Right cardiac atrium (tissue), 5 donors: ENCODE data around the gene DTHD1. TPM values are rescaled to one million over a fixed set of nuclear protein-coding genes. Genes with fewer than 3 reads are reported as not detected.
A peak's percentile ranks its signal among the peaks of the same experiment; 100 is the strongest.

Experiments
- ATAC-seq, 2 donors: fragments of 200-7000 bp; cut with Tn5 transposase; one replicate each; pipeline versions ENCODE4 v1.8.0 to v1.9.1; 2020; ENCODE audit warnings: moderate library complexity in 2 of 2, mild to moderate bottlenecking in 1 of 2
- DNase-seq, 3 donors: peaks; one replicate each; pipeline ENCODE4 v3.0.0-alpha.2; 2020
- H3K27ac ChIP-seq: one replicate; pipeline ENCODE4 v1.5.1; 2013; ENCODE audit warnings: mild to moderate bottlenecking, low read length, control low read depth, moderate library complexity
- H3K27me3 ChIP-seq: one replicate; pipeline ENCODE4 v1.6.1; 2013; ENCODE audit not compliant: control insufficient read depth, insufficient read depth
- H3K4me1 ChIP-seq: one replicate; pipeline ENCODE4 v1.6.1; 2013; ENCODE audit warnings: low read length; ENCODE audit not compliant: control insufficient read depth, insufficient read depth
- H3K4me3 ChIP-seq: one replicate; pipeline ENCODE4 v1.5.1; 2013; ENCODE audit warnings: low read length, control low read depth
- H3K9me3 ChIP-seq: one replicate; pipeline ENCODE4 v1.6.1; 2013; ENCODE audit warnings: low read length; ENCODE audit not compliant: control insufficient read depth
- WGBS: extraction: QIAGEN DNeasy Blood & Tissue Kit; methylation state at CpG from one replicate; pipeline ENCODE4 v1.1.7; 2013; 5-methylcytosine and 5-hydroxymethylcytosine counted together
- intact Hi-C, 4 donors: fragments of 100-400 bp; cut with DNase I; formaldehyde crosslinking; loops; one replicate each; pipeline versions ENCODE4 v1.11.0 to v1.14.0; 2022 to 2023
- polyA plus RNA-seq: library from polyadenylated mRNA; stranded (reverse); fragments of 200-250 nt; gene quantifications from one replicate; pipeline ENCODE4 v1.2.3, GENCODE V29; 2013
- total RNA-seq, 4 donors: library from RNA; stranded (reverse); fragmentation: NEBNext Ultra II Directional; extraction: Animal tissue kit (Norgen Biotek cat#: 25700); gene quantifications; one replicate each; pipeline ENCODE4 v1.2.1, GENCODE V29; 2021
- donor health status: healthy with polysubstance abuse.
- donor health status: DM: no; HTN: yes; CAD: no.
- donor health status: DM: no; HTN: no; CAD: no.
- donor health status: DM: no; HTN: yes; CAD: no; lungs with severe emphysema.
- donor health status: DM: yes; HTN: yes; CAD: no.

DTHD1 gene
- total and polyA plus RNA-seq, 5 donors: 0.02 to 0.39 (median 0.09) TPM; not detected in 2

DNA sequence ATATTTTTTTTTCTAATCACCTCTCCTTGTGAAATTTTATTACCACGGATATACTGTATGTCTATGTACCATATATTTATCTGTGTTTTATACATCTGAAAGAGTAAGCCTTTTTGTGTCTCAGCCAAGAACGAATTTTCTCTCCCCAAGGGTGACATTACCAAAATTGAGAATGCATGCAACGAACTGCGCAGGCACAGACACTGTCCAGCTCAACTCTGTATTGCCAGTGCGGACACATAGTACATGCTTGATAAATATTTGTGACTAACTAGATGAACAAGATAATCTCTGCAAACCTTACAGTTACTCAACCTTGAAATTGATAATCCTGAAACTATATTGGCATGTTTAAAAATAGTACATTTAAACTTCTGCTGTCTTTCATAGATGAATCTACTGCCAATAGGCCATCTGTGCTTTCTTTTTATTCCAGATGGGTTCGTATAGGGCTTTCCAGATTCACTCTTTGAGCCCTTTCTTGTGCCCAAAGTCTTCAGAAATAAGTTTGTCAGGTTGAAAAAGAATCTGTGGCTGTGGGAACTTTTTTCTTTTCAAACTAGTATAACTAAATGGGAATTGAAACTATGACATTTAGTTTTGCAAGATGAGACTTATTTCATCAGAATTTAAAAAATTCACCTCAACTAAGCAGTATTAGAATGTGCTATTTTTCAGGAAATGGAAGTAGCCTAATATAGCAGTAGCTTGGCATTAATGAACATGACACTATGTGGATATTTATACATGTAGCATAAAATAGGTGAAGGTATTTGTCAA, 38.9 kb downstream of the DTHD1 start:
- 80% methylated on average over 6 of the region's 6 CpGs for WGBS
- no peaks in the 10 kb centered on the region for H3K9me3 ChIP-seq
- H3K27me3 ChIP-seq: no peaks in the 10 kb centered on the region
- intact Hi-C loops: no loop called here
- no peak for DNase-seq
- no peak overlapping the region for H3K4me3 ChIP-seq
- no peak for ATAC-seq
- no peak overlapping the region for H3K27ac ChIP-seq
- H3K4me1 ChIP-seq: no peaks in the 10 kb centered on the region

DNA sequence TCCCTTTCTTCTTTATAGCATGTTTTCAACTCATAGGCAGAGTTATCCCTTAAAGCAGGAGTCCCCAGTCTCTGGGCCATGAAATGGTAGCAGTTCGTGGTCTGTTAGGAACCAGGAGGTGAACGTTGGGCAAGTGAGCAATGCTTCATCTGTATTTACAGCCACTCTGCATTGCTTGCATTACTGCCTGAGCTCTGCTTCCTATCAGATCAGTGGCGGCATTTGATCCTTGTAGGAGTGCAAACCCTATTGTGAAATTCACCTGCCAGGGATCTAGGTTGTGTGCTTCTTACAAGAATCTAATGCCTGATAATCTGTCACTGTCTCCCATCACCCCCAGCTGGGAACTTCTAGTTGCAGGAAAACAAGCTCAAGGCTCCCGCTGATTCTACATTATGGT, 39.8 kb downstream of the DTHD1 start:
- no peak for DNase-seq
- intact Hi-C loops: no loop called here
- 56% methylated on average over 4 of the region's 4 CpGs for WGBS

DNA sequence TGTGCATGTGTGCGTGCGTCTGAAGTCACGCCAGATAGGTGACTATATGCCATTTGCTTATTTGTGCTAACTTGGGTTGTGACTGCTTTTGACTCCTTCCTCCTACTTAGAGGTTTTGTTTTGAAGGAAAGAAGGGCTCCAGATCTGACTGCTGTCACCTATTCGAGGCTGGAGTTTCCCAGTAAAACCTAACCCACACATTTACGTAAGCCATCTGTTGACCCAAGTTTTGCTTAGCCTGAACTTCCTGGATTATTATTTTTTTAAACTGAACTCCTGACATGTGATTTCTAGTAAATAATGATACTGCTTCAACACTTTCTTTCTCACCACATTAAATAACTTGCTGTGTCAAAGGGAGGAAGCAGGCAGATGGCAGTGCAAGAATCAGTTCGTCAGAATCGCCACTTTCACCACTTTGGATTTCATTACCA, 41.5 kb downstream of the DTHD1 start:
- Histone ChIP-seq H3K4me1 (no peaks in the 10 kb centered on the region), H3K27ac (no peak overlapping the region), H3K4me3 (no peak overlapping the region), H3K9me3 (no peaks in the 10 kb centered on the region), H3K27me3 (no peaks in the 10 kb centered on the region)
- intact Hi-C loops: no loop called here
- DNase-seq (no peak), ATAC-seq (peak in 1 of 2 donors; percentile 44)
- 54% methylated on average over 7 of the region's 7 CpGs for WGBS

More for the DNA sequence above, 39.8 kb downstream of the DTHD1 start:
- H3K4me1 ChIP-seq: no peaks in the 10 kb centered on the region
- no peak overlapping the region for H3K27ac ChIP-seq
- H3K4me3 ChIP-seq: no peak overlapping the region
- ATAC-seq: no peak
- H3K27me3 ChIP-seq: no peaks in the 10 kb centered on the region
- no peaks in the 10 kb centered on the region for H3K9me3 ChIP-seq

DNA sequence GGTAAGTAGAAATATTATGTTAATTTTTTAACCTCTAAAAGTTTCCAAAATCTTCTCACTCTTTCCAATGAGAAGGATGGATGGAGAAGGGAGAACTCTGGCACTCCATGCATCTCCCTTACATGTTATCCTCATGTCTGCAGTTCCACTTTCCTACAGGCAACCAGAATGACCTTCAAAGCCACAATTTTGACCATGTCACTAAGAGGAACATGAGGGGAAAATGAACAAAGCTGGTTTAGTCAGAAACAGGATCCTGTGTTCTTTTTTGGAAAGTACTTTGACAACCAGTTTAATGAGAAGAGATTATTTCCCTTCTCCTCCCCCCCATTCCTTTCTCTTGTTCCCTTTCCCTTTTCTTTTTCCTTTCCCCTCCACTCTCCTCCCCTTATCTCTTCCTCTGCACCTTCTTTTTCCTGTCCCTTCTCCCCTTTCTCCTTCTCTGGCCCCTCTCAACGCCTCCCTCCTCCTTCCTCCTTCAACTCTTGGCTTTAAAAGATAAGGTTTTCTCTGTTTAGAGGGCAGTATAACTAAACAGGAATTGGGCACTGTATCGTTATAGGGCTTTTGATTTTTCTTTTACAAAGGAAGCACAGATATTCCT, 42.5 kb downstream of the DTHD1 start:
- H3K27ac ChIP-seq: no peak overlapping the region
- no peaks in the 10 kb centered on the region for H3K9me3 ChIP-seq
- no peaks in the 10 kb centered on the region for H3K27me3 ChIP-seq
- no peak for DNase-seq
- intact Hi-C loops: no loop called here
- H3K4me1 ChIP-seq: no peaks in the 10 kb centered on the region
- ATAC-seq: no peak
- WGBS: 28% methylated on average over 2 of the region's 2 CpGs
- no peak overlapping the region for H3K4me3 ChIP-seq

DNA sequence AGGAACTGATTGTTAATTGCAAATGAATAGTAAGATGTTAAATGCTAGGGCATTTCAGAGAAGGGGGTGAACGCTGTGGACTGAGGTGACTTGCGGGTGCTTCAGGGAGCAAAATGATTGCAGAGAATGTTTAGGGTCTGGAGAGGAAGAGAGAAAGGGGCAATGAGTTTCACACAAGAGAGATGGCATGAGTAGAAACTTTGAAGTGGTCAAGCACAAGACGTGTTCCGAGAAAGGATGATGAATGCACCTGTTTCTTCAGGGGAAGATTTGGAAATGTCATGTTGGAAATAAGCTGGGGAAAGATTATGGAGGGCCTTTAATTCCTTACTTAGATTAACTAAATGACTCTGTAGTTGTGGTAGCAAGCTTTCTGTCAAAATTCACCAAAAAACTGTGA, 43.4 kb downstream of the DTHD1 start:
- Histone ChIP-seq H3K9me3 (no peaks in the 10 kb centered on the region), H3K27ac (no peak overlapping the region), H3K27me3 (no peaks in the 10 kb centered on the region), H3K4me3 (no peak overlapping the region), H3K4me1 (no peaks in the 10 kb centered on the region)
- DNase-seq: no peak
- intact Hi-C loops: no loop called here
- WGBS: 92% methylated on average over 4 of the region's 4 CpGs
- ATAC-seq: no peak

DNA sequence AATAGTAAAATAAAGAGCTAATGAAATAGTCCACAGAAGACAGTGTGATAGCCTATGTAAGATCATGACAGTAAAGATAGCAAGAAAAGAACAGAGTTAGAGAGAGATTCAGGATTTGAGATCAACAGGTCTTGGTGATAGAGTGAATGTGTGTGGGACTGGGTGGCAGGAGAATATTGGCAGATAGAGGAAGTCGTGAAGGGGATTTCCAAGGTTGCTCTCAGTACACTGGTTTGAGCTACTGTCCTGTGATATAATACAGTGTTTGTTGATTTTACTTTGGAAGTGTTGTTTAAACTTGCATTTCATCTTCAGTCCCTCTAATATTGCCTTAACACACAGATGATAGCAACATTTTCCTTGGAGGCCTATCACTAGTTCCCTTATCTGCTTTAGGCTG, 44.1 kb downstream of the DTHD1 start:
- no peak for ATAC-seq
- H3K4me1 ChIP-seq: no peaks in the 10 kb centered on the region
- intact Hi-C loops: no loop called here

DNA sequence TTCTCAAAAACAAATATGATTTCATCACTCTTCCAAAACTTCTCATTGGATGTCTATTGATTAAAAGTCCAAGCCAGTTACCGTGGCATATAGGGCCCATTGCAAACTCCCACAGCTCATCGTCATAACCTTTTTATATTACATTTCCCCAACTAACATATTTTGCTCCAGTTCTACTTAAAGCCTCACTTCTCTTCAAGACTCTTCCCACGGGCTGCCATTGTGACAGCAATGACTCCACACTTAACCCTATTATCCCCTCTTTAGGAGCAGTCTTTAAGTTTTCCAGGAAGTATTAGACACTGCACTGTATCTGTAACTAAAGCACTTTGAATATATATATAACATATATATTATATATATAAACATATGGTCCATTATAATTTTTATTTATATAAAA, 44.5 kb downstream of the DTHD1 start:
- Histone ChIP-seq H3K27me3 (no peaks in the 10 kb centered on the region), H3K27ac (no peak overlapping the region), H3K4me3 (no peak overlapping the region), H3K9me3 (no peaks in the 10 kb centered on the region), H3K4me1 (no peaks in the 10 kb centered on the region)
- 57% methylated on average over 3 of the region's 3 CpGs for WGBS
- DNase-seq (no peak), ATAC-seq (no peak)
- intact Hi-C loops: no loop called here

More for the DNA sequence above, 44.1 kb downstream of the DTHD1 start:
- Histone ChIP-seq H3K9me3 (no peaks in the 10 kb centered on the region), H3K4me3 (no peak overlapping the region), H3K27ac (no peak overlapping the region), H3K27me3 (no peaks in the 10 kb centered on the region)
- no peak for DNase-seq
- WGBS: 40% methylated on average over 1 of the region's 1 CpG

DNA sequence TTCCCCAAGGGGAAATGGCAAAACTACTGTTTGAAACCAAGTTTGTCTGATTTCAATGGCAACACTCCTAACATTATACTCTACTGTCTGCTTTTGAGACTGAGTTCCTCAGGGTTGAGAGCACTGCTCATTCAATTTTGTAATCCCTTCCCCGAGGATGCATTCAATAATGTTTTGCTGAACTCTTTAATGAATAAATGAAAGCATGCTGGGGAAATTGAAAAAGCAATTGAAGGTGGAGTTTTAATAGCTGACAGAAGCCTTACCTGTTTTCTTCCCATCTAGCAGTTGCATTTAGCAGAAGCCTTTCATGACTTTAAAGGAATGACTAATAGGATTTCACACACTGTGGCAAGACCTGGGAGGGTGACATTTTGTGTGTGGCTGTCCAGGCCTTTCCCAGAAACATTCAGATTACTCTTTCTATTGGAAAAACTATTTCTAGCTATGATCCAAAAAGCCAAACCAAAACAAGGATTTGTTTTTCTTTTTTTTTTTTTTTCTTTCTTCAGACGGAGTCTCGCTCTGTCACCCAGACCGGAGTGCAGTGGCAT, 45.1 kb downstream of the DTHD1 start:
- ATAC-seq (no peak), DNase-seq (no peak)
- no peaks in the 10 kb centered on the region for H3K4me1 ChIP-seq
- H3K27me3 ChIP-seq: no peaks in the 10 kb centered on the region
- no peaks in the 10 kb centered on the region for H3K9me3 ChIP-seq
- H3K27ac ChIP-seq: no peak overlapping the region
- no peak overlapping the region for H3K4me3 ChIP-seq
- intact Hi-C loops: no loop called here
- WGBS: 86% methylated on average over 4 of the region's 4 CpGs

DNA sequence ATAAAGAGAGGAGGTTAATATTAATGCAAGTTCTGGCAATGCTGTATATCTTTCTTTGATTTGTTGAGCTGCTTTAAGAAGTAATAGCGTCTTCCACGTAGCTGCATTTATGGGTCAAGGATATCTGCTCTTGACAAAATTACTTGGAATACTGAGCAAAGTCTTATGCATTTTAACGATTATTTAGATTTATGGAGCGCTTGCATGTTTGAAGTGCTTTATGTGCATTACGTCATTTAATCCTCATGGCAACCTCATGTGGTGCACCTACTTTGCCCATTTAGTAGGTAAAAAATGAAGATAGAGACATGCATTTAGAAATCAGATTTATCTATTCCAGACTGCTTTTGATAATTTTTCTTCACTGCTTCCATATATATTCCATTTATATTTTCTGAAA, 46.0 kb downstream of the DTHD1 start:
- 85% methylated on average over 5 of the region's 5 CpGs for WGBS
- H3K27ac ChIP-seq: no peak overlapping the region
- no peak for ATAC-seq

DNA sequence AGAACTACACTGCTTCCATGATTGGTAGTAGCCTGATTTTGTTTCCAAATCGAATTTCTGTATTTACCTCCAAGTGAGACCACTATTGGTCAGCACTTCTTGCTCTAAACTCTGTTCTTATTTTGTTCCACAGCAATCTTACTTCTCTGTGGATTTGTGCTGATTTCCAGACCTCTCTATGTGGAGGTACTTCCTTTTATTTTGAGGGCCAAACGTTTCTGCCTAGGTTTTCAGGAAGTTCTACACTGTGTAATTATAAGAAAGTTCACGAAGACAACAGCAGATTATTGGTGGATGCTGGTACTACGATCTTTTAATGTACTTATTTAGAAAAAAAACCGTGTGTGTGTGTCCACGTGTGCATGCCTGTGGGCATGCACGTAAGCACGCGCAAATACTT, 46.7 kb downstream of the DTHD1 start:
- H3K4me1 ChIP-seq: no peaks in the 10 kb centered on the region
- 80% methylated on average over 9 of the region's 9 CpGs for WGBS
- intact Hi-C loops: no loop called here
- H3K27me3 ChIP-seq: no peaks in the 10 kb centered on the region
- H3K4me3 ChIP-seq: no peak overlapping the region
- H3K27ac ChIP-seq: no peak overlapping the region
- no peak for DNase-seq
- H3K9me3 ChIP-seq: no peaks in the 10 kb centered on the region
- ATAC-seq: no peak

More for the DNA sequence above, 46.0 kb downstream of the DTHD1 start:
- H3K27me3 ChIP-seq: no peaks in the 10 kb centered on the region
- intact Hi-C loops: no loop called here
- no peak for DNase-seq
- H3K4me1 ChIP-seq: no peaks in the 10 kb centered on the region
- H3K4me3 ChIP-seq: no peak overlapping the region
- H3K9me3 ChIP-seq: no peaks in the 10 kb centered on the region

DNA sequence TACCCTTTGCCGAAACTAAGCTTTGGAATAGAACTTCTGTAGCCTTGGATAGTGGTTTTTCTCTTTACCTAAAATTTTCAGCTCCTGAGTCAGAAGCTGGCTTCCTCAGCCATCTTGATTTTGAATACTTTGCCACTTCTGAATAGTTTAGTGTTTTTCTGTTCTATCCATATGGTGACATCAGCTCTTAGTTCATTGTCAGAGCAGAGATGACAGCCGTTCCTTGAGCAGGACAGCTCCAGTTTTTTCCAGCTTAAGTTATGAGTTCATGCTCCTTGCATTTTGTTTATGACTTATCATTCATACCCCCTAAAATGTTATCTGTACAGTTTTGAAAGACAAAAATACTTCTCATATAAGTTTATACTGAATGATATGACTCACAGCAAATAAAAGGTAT, 47.8 kb downstream of the DTHD1 start:
- no peaks in the 10 kb centered on the region for H3K27me3 ChIP-seq
- H3K27ac ChIP-seq: no peak overlapping the region
- H3K4me3 ChIP-seq: no peak overlapping the region
- ATAC-seq (no peak), DNase-seq (no peak)
- no peaks in the 10 kb centered on the region for H3K4me1 ChIP-seq
- intact Hi-C loops: no loop called here
- 73% methylated on average over 2 of the region's 2 CpGs for WGBS
- H3K9me3 ChIP-seq: no peaks in the 10 kb centered on the region
